ENCODE measurements around the gene FLRT1.

The FLRT1 gene

GRCh38 chr11:64065712-64066111 lies 30.0 kb downstream of the FLRT1 start:
- DNase-seq (ENCODE audit: low read depth), result no peak

- no peak for DNase-seq (ENCODE audit: low read depth)
Measured at GRCh38 chr11:64067230-64067993, 31.7 kb downstream of the FLRT1 start.

GRCh38 chr11:64068705-64069400 lies 33.1 kb downstream of the FLRT1 start:
- no peak for DNase-seq (ENCODE audit: low read depth)

GRCh38 chr11:64069401-64070313 lies 33.9 kb downstream of the FLRT1 start:
- no peak for DNase-seq (ENCODE audit: low read depth)

- DNase-seq (ENCODE audit: low read depth), result no peak
Measured at GRCh38 chr11:64070314-64070681, 34.6 kb downstream of the FLRT1 start.

- no peak for DNase-seq (ENCODE audit: low read depth)
Measured at GRCh38 chr11:64071849-64072248, 36.1 kb downstream of the FLRT1 start.

- no peak for DNase-seq (ENCODE audit: low read depth)
Measured at GRCh38 chr11:64072403-64072802, 36.7 kb downstream of the FLRT1 start.

GRCh38 chr11:64072871-64073270 lies 37.1 kb downstream of the FLRT1 start:
- DNase-seq (ENCODE audit: low read depth), result no peak

GRCh38 chr11:64073542-64073941 lies 37.8 kb downstream of the FLRT1 start:
- no peak for DNase-seq (ENCODE audit: low read depth)

- no peak for DNase-seq (ENCODE audit: low read depth)
Measured at GRCh38 chr11:64074239-64074638, 38.5 kb downstream of the FLRT1 start.

- no peak for DNase-seq (ENCODE audit: low read depth)
Measured at GRCh38 chr11:64076758-64077157, 41.0 kb downstream of the FLRT1 start.

- DNase-seq (ENCODE audit: low read depth), result no peak
Measured at GRCh38 chr11:64077607-64078006, 41.9 kb downstream of the FLRT1 start.

- no peak for DNase-seq (ENCODE audit: low read depth)
Measured at GRCh38 chr11:64078284-64078683, 42.6 kb downstream of the FLRT1 start.

GRCh38 chr11:64078905-64079304 lies 43.2 kb downstream of the FLRT1 start:
- no peak for DNase-seq (ENCODE audit: low read depth)

GRCh38 chr11:64080390-64080789 lies 44.7 kb downstream of the FLRT1 start:
- no peak for DNase-seq (ENCODE audit: low read depth)

GRCh38 chr11:64081745-64082442 lies 46.2 kb downstream of the FLRT1 start:
- no peak for DNase-seq (ENCODE audit: low read depth)

GRCh38 chr11:64083398-64084080 lies 47.8 kb downstream of the FLRT1 start:
- no peak for DNase-seq (ENCODE audit: low read depth)

GRCh38 chr11:64084146-64084950 lies 48.6 kb downstream of the FLRT1 start:
- no peak for DNase-seq (ENCODE audit: low read depth)

GRCh38 chr11:64084951-64085710 lies 49.4 kb downstream of the FLRT1 start:
- DNase-seq (ENCODE audit: low read depth), result no peak
